ENCODE measurements around the gene RECK.

RECK gene

GRCh38 chr9:36169708-36170107, 133.0 kb downstream of the RECK start:
- TF ChIP-seq EZH2phosphoT487 (IDR thresholded peaks at IDR 0.05; ENCODE audit: low read length) (no peak), EZH2 (optimal IDR thresholded peaks at IDR 0.05; ENCODE audit: low read depth, low read length) (no peak), CTCF (IDR thresholded peaks at IDR 0.05; ENCODE audit: low read length) (no peak)
- Histone ChIP-seq H3K27ac (ENCODE audit: low read length) (no peak overlapping the region), H3K79me2 (ENCODE audit: low read length) (no peaks in the 10 kb centered on the region), H3K4me1 (ENCODE audit: low read length) (no peaks in the 10 kb centered on the region), H3K9ac (ENCODE audit: low read length) (no peak overlapping the region), H3K36me3 (replicated peaks; ENCODE audit: insufficient read depth, low read length) (no peaks in the 10 kb centered on the region), H3K4me3 (ENCODE audit: low read length) (no peak overlapping the region), H2AFZ (ENCODE audit: low read length) (no peak overlapping the region), H3K9me2 (replicated peaks; ENCODE audit: insufficient read depth, low read length) (no peaks in the 10 kb centered on the region), H3K4me2 (ENCODE audit: low read depth, low read length) (no peak overlapping the region), H3K9me3 (replicated peaks; ENCODE audit: insufficient read depth, low read length) (no peaks in the 10 kb centered on the region), H4K20me1 (ENCODE audit: insufficient read depth, low read length) (no peaks in the 10 kb centered on the region), H3F3A (ENCODE audit: insufficient read depth, low read length) (0 out of 2 replicates have a peak, but pooled peaks cover 3% of the 10 kb centered on the region), H3K27me3 (replicated peaks; ENCODE audit: insufficient read depth, low read length) (no peaks in the 10 kb centered on the region)
- DNase-seq = no peak

GRCh38 chr9:36170531-36170930, 133.8 kb downstream of the RECK start:
- Histone ChIP-seq H3K9me2 (replicated peaks; ENCODE audit: insufficient read depth, low read length) (no peaks in the 10 kb centered on the region), H3F3A (ENCODE audit: insufficient read depth, low read length) (no peaks in the 10 kb centered on the region), H3K4me2 (ENCODE audit: low read depth, low read length) (no peak overlapping the region), H3K27ac (ENCODE audit: low read length) (no peak overlapping the region), H3K9me3 (replicated peaks; ENCODE audit: insufficient read depth, low read length) (no peaks in the 10 kb centered on the region), H3K4me3 (ENCODE audit: low read length) (no peak overlapping the region), H3K9ac (ENCODE audit: low read length) (no peak overlapping the region), H4K20me1 (ENCODE audit: insufficient read depth, low read length) (no peaks in the 10 kb centered on the region), H3K36me3 (replicated peaks; ENCODE audit: insufficient read depth, low read length) (no peaks in the 10 kb centered on the region), H3K79me2 (ENCODE audit: low read length) (no peaks in the 10 kb centered on the region), H3K4me1 (ENCODE audit: low read length) (no peaks in the 10 kb centered on the region), H3K27me3 (replicated peaks; ENCODE audit: insufficient read depth, low read length) (no peaks in the 10 kb centered on the region), H2AFZ (ENCODE audit: low read length) (no peak overlapping the region)
- TF ChIP-seq EZH2phosphoT487 (IDR thresholded peaks at IDR 0.05; ENCODE audit: low read length) (no peak), CTCF (IDR thresholded peaks at IDR 0.05; ENCODE audit: low read length) (no peak), EZH2 (optimal IDR thresholded peaks at IDR 0.05; ENCODE audit: low read depth, low read length) (no peak)
- no peak for DNase-seq

- H3K4me3 ChIP-seq (ENCODE audit: low read length) = no peak overlapping the region
- no peaks in the 10 kb centered on the region for H3K79me2 ChIP-seq (ENCODE audit: low read length)
- TF ChIP-seq EZH2phosphoT487 (IDR thresholded peaks at IDR 0.05; ENCODE audit: low read length) (no peak), CTCF (IDR thresholded peaks at IDR 0.05; ENCODE audit: low read length) (no peak), EZH2 (optimal IDR thresholded peaks at IDR 0.05; ENCODE audit: low read depth, low read length) (no peak)
- no peaks in the 10 kb centered on the region for H3K4me1 ChIP-seq (ENCODE audit: low read length)
- H3K9me3 ChIP-seq (replicated peaks; ENCODE audit: insufficient read depth, low read length) = no peaks in the 10 kb centered on the region
- H3K36me3 ChIP-seq (replicated peaks; ENCODE audit: insufficient read depth, low read length) = no peaks in the 10 kb centered on the region
- no peaks in the 10 kb centered on the region for H3K9me2 ChIP-seq (replicated peaks; ENCODE audit: insufficient read depth, low read length)
- no peak overlapping the region for H3K4me2 ChIP-seq (ENCODE audit: low read depth, low read length)
- H3F3A ChIP-seq (ENCODE audit: insufficient read depth, low read length) = no peaks in the 10 kb centered on the region
- no peaks in the 10 kb centered on the region for H3K27me3 ChIP-seq (replicated peaks; ENCODE audit: insufficient read depth, low read length)
- no peak for DNase-seq
- no peak overlapping the region for H2AFZ ChIP-seq (ENCODE audit: low read length)
- H3K27ac ChIP-seq (ENCODE audit: low read length) = no peak overlapping the region
- H3K9ac ChIP-seq (ENCODE audit: low read length) = no peak overlapping the region
- H4K20me1 ChIP-seq (ENCODE audit: insufficient read depth, low read length) = no peaks in the 10 kb centered on the region
These were observed 137.1 kb downstream of the RECK start for GRCh38 chr9:36173861-36174260.

Data from MM.1S (cell line).